ENCODE measurements around the gene LXN.
"Not testable (repeated sequence)": the region's sequence is repeated elsewhere in the genome, so short reads cannot be mapped to it uniquely, and the experiment has no call there.

The LXN gene

DNA sequence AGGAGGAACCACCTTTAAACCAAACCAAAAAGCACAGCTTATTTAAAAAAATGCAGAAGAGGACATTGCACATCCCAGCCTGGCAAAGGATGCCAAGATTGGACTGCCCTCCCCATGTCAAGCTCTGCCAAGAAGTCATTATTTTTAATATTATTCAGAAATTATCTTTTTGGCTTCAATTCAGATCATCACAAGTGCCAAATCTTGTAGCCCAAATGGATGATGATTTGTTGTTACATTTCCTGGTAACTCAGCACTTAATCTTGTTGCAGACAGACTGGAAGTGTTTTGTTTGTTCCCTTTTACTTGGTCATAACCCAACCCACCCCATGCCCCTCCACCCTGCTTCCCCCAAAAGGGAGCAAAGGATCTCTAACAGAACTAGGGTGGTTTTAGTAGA, 28.1 kb upstream of the LXN start:
- TF ChIP-seq, protein P1, sequence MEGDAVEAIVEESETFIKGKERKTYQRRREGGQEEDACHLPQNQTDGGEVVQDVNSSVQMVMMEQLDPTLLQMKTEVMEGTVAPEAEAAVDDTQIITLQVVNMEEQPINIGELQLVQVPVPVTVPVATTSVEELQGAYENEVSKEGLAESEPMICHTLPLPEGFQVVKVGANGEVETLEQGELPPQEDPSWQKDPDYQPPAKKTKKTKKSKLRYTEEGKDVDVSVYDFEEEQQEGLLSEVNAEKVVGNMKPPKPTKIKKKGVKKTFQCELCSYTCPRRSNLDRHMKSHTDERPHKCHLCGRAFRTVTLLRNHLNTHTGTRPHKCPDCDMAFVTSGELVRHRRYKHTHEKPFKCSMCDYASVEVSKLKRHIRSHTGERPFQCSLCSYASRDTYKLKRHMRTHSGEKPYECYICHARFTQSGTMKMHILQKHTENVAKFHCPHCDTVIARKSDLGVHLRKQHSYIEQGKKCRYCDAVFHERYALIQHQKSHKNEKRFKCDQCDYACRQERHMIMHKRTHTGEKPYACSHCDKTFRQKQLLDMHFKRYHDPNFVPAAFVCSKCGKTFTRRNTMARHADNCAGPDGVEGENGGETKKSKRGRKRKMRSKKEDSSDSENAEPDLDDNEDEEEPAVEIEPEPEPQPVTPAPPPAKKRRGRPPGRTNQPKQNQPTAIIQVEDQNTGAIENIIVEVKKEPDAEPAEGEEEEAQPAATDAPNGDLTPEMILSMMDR (conservative IDR thresholded peaks at IDR 0.05; ENCODE audit: low read depth), result no peak
- no peak for DNase-seq (ENCODE audit: low spot score)
- POLR2A ChIA-PET (ENCODE audit: low non-redundant PET), result no interaction called here
- no peak overlapping the region for H3K27ac ChIP-seq
- CTCF ChIA-PET, result interaction anchor here (0.6 kb wide), 1 partner anchor 161 kb away, joined by 3 read pairs; no protein-coding TSS in a partner anchor

DNA sequence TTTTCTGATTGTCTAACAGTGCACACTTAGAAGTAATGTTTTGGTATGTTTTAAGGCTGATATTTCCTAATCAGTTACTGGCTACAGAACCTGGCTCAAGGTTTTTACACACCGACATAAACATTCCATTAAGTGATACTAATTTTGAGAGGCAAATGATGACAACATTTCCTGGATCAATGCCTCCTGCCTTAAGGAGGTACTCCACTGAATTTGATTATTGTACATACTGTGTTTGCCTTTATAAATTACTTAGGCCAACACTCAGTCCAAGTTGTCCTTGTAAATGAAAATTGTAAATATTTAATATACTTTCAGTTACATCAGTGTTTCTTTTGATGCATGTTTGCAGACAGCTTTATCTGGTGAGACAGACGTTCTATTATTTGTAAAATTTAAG, 24.2 kb upstream of the LXN start:
- ChIA-PET POLR2A (ENCODE audit: low non-redundant PET) (no interaction called here), CTCF (no interaction called here)
- TF ChIP-seq, protein P1 (conservative IDR thresholded peaks at IDR 0.05; ENCODE audit: low read depth), result no peak
- H3K27ac ChIP-seq, result no peak overlapping the region
- no peak for DNase-seq (ENCODE audit: low spot score)

DNA sequence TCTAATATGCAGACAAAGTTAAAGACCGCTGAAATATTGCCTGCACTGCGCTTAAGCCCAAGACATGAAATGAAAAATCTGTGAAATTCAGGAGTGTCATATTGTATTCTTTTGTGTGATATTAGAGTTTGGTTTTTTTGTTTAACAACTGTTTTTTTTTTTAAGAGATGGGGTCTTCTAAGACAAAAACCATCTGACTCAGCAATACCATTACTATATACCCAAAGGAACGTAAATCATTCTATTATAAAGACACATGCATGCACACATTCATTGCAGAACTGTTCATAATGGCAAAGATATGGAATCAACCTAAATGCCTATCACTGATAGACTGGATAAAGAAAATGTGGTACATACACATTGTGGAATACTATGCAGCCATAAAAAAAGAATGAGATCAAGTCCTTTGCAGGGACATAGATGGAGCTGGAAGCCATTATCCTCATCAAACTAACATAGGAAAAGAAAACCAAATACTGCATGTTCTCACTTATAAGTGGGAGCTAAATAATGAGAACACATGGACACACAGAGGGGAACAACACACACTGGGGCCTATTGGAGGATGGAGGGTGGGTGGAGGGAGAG, 21.5 kb upstream of the LXN start:
- POLR2A ChIA-PET (ENCODE audit: low non-redundant PET); DNase-seq (ENCODE audit: low spot score); H3K27ac ChIP-seq: not testable (repeated sequence)
- CTCF ChIA-PET, result interaction anchor here (0.5 kb wide), 1 partner anchor 34 kb away, joined by 7 read pairs; no protein-coding TSS in a partner anchor

DNA sequence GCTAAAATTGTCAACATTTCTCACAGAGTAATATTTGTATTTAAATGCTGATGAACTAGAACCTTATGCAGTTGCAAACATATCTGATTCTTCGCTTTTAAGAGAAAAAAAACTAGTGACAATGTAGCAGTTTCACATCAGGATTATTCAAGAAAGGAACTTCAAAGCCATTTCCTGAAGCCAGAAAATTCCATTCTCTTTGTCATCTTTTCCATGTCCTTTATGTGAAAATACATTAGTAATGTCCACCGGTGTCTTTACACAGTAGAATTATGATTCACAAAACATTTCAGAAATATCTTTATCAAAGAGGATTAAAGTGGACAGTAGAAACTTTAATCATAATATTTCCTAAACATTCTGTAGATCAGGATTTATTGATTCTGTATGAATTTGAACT, 12.7 kb upstream of the LXN start:
- DNase-seq (ENCODE audit: low spot score), result no peak
- ChIA-PET POLR2A (ENCODE audit: low non-redundant PET) (no interaction called here), CTCF (no interaction called here)
- TF ChIP-seq, protein P1 (conservative IDR thresholded peaks at IDR 0.05; ENCODE audit: low read depth), result no peak
- H3K27ac ChIP-seq, result no peak overlapping the region

DNA sequence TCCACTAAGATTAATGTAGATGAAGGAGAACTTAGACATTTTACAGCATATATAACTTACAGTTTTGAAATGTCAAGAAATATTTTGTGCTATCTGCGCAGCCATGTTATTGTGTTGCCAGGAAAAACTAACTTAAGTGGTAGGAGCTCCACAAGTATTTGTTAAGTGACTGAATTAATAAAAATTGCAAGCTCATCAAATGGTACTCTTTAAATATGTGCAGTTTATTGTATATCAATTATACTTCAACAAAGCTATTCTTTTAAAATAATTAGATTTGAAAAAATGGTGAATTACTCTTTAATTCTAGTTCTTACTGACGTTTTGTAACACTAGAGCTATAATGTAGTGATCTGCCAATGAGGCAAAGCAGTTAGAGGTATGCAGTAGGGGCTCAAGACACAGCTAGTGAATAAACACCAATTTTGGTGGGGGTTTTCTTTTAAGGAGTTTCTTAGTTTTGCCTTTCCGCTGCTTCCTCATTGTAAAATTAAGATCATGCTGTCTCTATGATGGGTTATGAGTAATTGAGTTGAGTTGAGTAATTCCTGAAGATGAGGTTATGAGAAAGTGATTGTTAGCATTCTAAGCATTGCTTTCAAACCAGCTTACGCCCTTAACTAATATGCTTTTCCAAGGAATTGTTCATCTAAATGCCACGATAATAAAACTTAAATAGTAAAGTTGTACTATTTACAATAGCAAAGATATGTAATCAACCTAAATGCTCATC, 10.9 kb upstream of the LXN start:
- ChIA-PET POLR2A (ENCODE audit: low non-redundant PET) (no interaction called here), CTCF (no interaction called here)
- DNase-seq (ENCODE audit: low spot score), result no peak
- H3K27ac ChIP-seq, result no peak overlapping the region
- TF ChIP-seq, protein P1 (conservative IDR thresholded peaks at IDR 0.05; ENCODE audit: low read depth), result no peak

DNA sequence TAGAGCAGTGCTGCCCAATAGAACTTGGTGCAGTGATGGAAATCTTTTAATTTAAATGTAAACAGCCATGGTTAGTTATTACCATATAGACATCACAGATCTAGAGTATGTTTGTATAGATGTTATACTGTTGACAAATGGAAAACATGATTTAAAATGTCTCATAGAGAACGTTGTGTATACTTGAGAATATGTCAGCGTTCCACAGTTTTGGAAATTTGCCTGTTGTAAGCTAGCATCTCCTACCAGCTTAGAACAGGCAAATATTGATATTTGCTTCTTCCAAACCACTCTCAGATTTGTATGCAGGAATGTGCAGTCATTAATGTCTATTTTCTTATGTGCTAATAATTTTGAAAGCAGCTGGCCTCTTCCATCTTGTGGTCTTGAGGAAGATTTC, 8.4 kb upstream of the LXN start:
- TF ChIP-seq, protein P1 (conservative IDR thresholded peaks at IDR 0.05; ENCODE audit: low read depth), result no peak
- ChIA-PET CTCF (no interaction called here), POLR2A (ENCODE audit: low non-redundant PET) (no interaction called here)
- H3K27ac ChIP-seq, result no peak overlapping the region
- no peak for DNase-seq (ENCODE audit: low spot score)

DNA sequence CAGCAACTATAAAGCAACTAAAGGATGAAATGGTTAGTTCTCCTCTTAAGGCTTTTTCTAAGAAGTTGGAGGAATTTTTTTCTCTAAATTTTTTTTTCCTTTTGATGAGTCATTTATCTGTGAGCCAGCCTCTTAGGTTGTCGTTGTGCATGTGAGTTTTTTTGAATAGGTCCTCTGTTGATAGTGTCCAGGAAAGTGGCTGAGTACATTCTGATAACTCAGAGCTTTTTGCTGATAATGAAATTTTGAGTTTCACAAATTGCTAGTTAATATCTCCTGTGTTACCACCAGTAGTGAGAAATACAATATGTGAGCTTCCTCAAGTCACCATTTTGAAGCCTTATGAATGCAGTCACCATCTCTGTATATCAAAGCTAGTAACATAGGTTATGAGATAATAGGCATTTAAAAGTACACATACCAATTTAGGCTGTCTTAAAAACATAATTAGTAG, 7.1 kb upstream of the LXN start:
- POLR2A ChIA-PET (ENCODE audit: low non-redundant PET), result no interaction called here
- TF ChIP-seq, protein P1 (conservative IDR thresholded peaks at IDR 0.05; ENCODE audit: low read depth), result no peak
- CTCF ChIA-PET, result interaction anchor here (0.6 to 1.1 kb wide), 2 partner anchors 10 to 35 kb away, joined by 3 to 7 read pairs; partner anchors contain the start of gene GFM1
- DNase-seq (ENCODE audit: low spot score), result no peak
- H3K27ac ChIP-seq, result no peak overlapping the region

Measured in RWPE1 (cell line).